Activated CD4-positive, CD25-positive, alpha-beta regulatory T cell treated with anti-CD3 and anti-CD28 coated beads, Interleukin-2, amount 50 U/mL, for 16 hours (primary cell): Measurements from ENCODE around the gene TET2.

Experiments used
- DNase-seq: peaks from one replicate; pipeline ENCODE4 v3.0.0-alpha.2; 2020; ENCODE audit warnings: low read depth, low spot score

TET2 gene

DNA sequence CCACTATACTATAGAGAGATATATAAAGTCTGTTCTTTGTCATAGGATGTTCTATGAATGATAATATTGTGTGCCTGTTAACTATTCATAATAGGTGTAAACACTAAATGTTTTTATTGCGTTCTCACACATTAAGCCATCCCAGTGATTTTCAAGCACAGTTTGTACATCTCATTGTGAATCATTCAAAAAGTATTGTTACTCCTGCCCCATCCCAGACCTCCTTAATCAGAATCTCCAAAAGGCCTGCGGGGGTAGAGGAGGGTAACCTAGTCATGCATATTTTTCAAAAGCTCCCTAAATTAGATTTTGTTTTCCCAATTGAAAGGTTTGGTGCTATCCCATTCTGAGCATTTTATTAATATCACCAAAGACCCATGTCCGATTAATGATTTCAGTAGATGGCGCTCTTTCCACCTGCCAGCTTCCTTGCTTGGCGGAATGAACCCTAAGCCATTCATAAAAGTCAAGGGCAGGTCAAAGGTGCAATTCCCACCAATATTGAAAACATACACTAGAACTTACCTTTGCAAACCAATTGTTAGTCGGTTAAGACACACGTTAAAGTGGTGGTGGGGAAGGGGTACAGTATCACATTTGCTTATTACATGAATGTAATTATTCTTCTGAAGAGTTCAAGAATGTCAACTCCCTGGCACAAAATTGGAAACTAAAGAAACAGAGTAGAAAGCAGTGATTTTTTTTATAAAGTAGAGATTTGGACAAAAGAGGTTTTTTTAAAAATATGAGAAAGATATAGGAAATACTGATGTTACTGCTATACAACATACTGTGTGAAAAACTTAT lies 5.8 kb upstream of the TET2 start:
- peak; percentile 42 for DNase-seq

GRCh38 chr4:105145156-105145902 lies 1.3 kb upstream of the TET2 start:
- DNase-seq, result no peak

DNA sequence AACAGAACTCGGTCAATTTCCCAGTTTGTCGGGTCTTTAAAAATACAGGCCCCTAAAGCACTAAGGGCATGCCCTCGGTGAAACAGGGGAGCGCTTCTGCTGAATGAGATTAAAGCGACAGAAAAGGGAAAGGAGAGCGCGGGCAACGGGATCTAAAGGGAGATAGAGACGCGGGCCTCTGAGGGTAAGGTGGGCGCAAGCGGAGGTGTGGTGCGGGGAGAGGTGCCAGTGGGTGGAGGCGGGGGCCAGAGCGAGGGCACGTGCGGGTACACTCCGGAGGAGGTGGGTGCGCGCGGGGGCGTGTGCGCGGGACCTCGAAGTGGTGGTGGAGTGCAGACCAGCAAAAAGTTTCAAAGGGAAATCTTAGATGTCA lies 787 bp upstream of the TET2 start:
- DNase-seq, result no peak

- DNase-seq, result no peak
These were observed 408 bp downstream of the TET2 start for GRCh38 chr4:105147016-105147552.

GRCh38 chr4:105147553-105148161 lies 981 bp downstream of the TET2 start:
- DNase-seq, result no peak

- DNase-seq, result no peak
These were observed 1.7 kb downstream of the TET2 start for GRCh38 chr4:105148356-105148755.

DNA sequence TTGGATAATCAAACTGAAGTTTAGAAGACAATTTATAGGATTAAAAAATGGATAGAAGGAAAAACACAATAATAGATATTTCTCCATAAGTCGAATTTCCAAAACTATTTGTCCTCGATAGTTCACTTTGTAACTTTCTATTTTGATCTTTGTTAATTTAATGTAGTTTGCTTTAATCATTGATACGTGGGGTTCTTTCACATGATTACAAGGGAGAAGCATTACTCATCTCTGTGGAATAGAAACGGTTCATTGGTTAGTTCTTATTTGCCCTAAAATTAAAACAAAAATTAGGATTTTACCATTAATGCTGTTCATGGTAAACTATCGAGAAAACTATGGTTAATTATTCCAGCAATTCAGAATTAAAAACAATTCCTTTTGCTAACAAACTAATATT lies 2.1 kb downstream of the TET2 start:
- no peak for DNase-seq

- no peak for DNase-seq
These were observed 3.1 kb downstream of the TET2 start for GRCh38 chr4:105149771-105150170.

DNA sequence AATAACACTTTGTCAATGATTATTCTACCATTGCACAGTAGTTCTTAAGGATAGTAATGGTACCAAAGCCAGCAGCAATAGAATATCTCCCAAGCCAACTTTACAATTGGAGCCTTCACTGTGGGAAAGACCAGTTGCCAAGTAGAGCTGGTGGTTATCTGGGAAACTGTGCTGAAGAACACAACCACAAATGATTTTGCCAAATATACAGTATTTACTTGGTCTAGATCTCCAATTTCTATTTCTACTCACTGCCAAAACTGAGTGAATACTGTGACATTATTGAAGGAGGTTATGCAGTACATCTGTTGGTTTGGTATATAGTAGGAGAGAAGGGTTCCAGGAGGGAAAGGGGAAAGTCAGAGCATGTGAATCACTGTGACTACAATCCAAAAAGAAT lies 3.8 kb downstream of the TET2 start:
- DNase-seq, result no peak

GRCh38 chr4:105153749-105154148 lies 7.1 kb downstream of the TET2 start:
- DNase-seq, result no peak

GRCh38 chr4:105154576-105154975 lies 7.9 kb downstream of the TET2 start:
- no peak for DNase-seq

DNA sequence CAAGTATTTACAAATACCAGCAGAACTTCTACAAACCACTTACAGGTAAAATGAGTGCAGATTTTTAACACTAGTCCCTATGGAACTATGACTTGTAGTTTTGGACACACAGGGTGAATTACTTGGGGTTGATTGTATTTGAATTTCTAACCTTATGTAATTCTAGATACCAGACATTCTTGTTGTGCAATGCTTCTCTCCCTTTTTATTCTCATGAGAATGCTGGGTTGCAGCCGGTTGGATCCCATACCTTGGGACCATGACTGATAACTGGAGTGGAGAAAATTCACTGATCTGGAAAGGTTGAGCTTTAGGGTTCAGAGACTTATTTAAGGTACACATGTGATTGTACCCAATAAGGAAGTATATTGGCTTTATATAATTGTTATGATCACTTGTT lies 8.8 kb downstream of the TET2 start:
- DNase-seq, result no peak

GRCh38 chr4:105158837-105159236 lies 12.2 kb downstream of the TET2 start:
- DNase-seq, result no peak

GRCh38 chr4:105162123-105162796 lies 15.6 kb downstream of the TET2 start:
- no peak for DNase-seq

DNA sequence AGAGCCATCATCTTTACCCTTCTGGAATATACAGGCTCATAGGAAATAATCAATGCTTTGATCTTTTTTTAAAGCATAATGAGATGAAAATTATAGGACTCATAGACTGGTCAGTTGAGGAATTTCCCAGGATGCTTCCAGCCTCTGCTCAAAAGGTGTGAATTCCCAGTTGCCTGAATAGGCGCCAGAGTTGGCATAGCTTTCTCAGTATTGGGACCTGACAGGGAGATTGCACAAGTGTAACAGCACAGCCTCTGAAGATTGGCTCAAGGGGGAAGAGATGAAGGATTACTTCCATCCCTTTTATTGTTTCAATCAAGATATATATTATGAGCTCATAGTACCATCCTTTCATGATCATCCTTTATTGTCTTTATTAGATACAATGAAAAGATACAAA lies 17.9 kb downstream of the TET2 start:
- no peak for DNase-seq

DNA sequence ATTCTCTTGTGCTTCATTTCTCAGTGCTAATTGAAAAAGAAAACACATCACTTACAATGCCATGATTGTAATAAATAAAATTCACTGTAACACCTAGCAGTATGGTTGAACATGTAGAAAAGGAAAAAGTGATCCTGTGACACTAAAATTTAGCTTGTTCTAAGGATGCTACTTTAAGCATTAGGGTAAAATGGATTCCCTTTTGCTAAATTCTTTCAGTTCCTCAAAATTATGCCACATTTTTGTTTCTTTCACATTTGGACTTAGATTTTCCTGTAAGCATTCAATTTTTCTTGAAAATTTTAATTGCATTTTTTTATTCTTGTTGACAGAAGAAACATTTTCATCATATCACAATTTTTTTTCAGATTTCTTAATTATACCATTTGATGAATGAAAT lies 19.4 kb downstream of the TET2 start:
- no peak for DNase-seq

DNA sequence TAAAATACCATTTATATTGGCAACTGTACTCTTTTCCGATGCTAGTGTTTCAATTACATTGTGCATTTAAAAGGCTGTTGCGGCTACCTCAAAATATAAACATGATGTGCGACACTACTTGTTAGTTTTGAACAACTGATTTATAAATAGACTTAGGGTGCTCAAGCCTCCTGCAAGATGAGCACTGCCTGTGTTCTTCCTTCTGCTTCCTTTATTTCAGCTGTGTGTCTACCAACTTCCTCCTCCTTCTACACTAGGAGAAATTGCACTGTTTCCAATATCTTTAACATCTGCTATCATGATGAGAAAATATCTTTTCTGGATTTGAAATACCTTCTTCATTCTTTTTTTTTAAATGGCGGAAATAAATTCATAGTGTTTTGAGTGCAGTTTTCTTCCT lies 24.0 kb downstream of the TET2 start:
- no peak for DNase-seq

GRCh38 chr4:105171912-105172311 lies 25.2 kb downstream of the TET2 start:
- DNase-seq, result no peak

- DNase-seq, result no peak
These were observed 27.4 kb downstream of the TET2 start for GRCh38 chr4:105174098-105174497.

GRCh38 chr4:105179539-105180401 lies 33.1 kb downstream of the TET2 start:
- no peak for DNase-seq

GRCh38 chr4:105181259-105181658 lies 34.6 kb downstream of the TET2 start:
- no peak for DNase-seq
